DND-41 (cell line): ENCODE results near the gene A2M.

ENCODE experiments used
- ATAC-seq: fragments of 200-7000 bp; cut with Tn5 transposase; 3 replicates; pipeline ENCODE4 v1.9.1; 2021; ENCODE audit warnings: low read depth; ENCODE audit not compliant: insufficient read depth
- DNase-seq: peaks from one replicate; pipeline ENCODE4 v3.0.0-alpha.2; 2020
- H2AFZ ChIP-seq: 2 replicates; pipeline ENCODE4 v1.6.0; 2012; ENCODE audit warnings: low read depth, low read length
- H3K27ac ChIP-seq: 2 replicates; pipeline ENCODE4 v1.5.1; 2012; ENCODE audit warnings: low read length, inconsistent platforms
- H3K27me3 ChIP-seq: fragments of 200-600 bp; sonication (generic); 2 replicates; pipeline ENCODE4 v1.6.0; 2012; ENCODE audit warnings: low read length, mild to moderate bottlenecking, inconsistent platforms; ENCODE audit not compliant: insufficient read depth, poor library complexity
- H3K36me3 ChIP-seq: 2 replicates; pipeline ENCODE4 v1.5.1; 2012; ENCODE audit warnings: low read length, inconsistent platforms; ENCODE audit not compliant: insufficient read depth
- H3K4me1 ChIP-seq: 2 replicates; pipeline ENCODE4 v1.5.1; 2012; ENCODE audit warnings: mild to moderate bottlenecking, low read length; ENCODE audit not compliant: insufficient read depth
- H3K4me2 ChIP-seq: 2 replicates; pipeline ENCODE4 v1.6.0; 2012; ENCODE audit warnings: mild to moderate bottlenecking, moderate library complexity, low read length, inconsistent platforms; ENCODE audit not compliant: insufficient read depth
- H3K4me3 ChIP-seq, 2 experiments: fragments of 200-600 bp in 1 of 2; shearing (Covaris generic) in 1 of 2; 2 replicates each; pipeline ENCODE4 v1.5.1; 2012 to 2016; ENCODE audit warnings: inconsistent platforms in 2 of 2, low read length in 2 of 2, mild to moderate bottlenecking in 2 of 2, low read depth in 1 of 2, moderate library complexity in 1 of 2
- H3K79me2 ChIP-seq: 2 replicates; pipeline ENCODE4 v1.6.0; 2012; ENCODE audit warnings: low read length, inconsistent platforms; ENCODE audit not compliant: insufficient read depth
- H3K9ac ChIP-seq: 2 replicates; pipeline ENCODE4 v1.6.0; 2012; ENCODE audit warnings: low read depth, mild to moderate bottlenecking, inconsistent platforms, low read length, moderate library complexity
- H3K9me3 ChIP-seq: 2 replicates; pipeline ENCODE4 v1.5.1; 2012; ENCODE audit warnings: low read length, moderate library complexity, mild to moderate bottlenecking, inconsistent platforms; ENCODE audit not compliant: insufficient read depth, severe bottlenecking
- H4K20me1 ChIP-seq: 2 replicates; pipeline ENCODE4 v1.6.0; 2012; ENCODE audit warnings: low read length; ENCODE audit not compliant: insufficient read depth
- CTCF ChIP-seq: IDR thresholded peaks from 2 replicates; pipeline ENCODE4 v1.5.1; 2012; ENCODE audit warnings: borderline replicate concordance, low read length, moderate library complexity, mild to moderate bottlenecking; ENCODE audit not compliant: poor library complexity, severe bottlenecking; ENCODE audit errors: extremely low read depth
- EZH2 ChIP-seq: IDR thresholded peaks from 3 replicates; pipeline ENCODE4 v1.6.1; 2012; ENCODE audit warnings: borderline replicate concordance, low read depth, mild to moderate bottlenecking, moderate library complexity, low read length, inconsistent platforms; ENCODE audit not compliant: severe bottlenecking

A2M gene

GRCh38 chr12:9149372-9149771 lies 33.7 kb upstream of the A2M start:
- Histone ChIP-seq H4K20me1 (no peaks in the 10 kb centered on the region), H2AFZ (no peak overlapping the region), H3K9me3 (no peaks in the 10 kb centered on the region), H3K36me3 (no peaks in the 10 kb centered on the region), H3K4me2 (no peak overlapping the region), H3K9ac (no peak overlapping the region), H3K27me3 (peaks cover 8% of the 10 kb centered on the region), H3K4me1 (no peaks in the 10 kb centered on the region), H3K4me3 (no peak overlapping the region), H3K27ac (no peak overlapping the region), H3K79me2 (no peaks in the 10 kb centered on the region)
- ATAC-seq (no peak), DNase-seq (no peak)
- TF ChIP-seq EZH2 (no peak), CTCF (no peak)

GRCh38 chr12:9148926-9149325 lies 33.2 kb upstream of the A2M start:
- Histone ChIP-seq H3K9ac (no peak overlapping the region), H3K4me3 (no peak overlapping the region), H4K20me1 (no peaks in the 10 kb centered on the region), H3K27ac (no peak overlapping the region), H2AFZ (no peak overlapping the region), H3K4me1 (no peaks in the 10 kb centered on the region), H3K36me3 (no peaks in the 10 kb centered on the region), H3K4me2 (no peak overlapping the region), H3K27me3 (peaks cover 6% of the 10 kb centered on the region), H3K9me3 (no peaks in the 10 kb centered on the region), H3K79me2 (no peaks in the 10 kb centered on the region)
- TF ChIP-seq EZH2 (no peak), CTCF (no peak)
- DNase-seq (no peak), ATAC-seq (no peak)

GRCh38 chr12:9147461-9147860 lies 31.7 kb upstream of the A2M start:
- TF ChIP-seq EZH2 (no peak), CTCF (no peak)
- Histone ChIP-seq H3K79me2 (no peaks in the 10 kb centered on the region), H3K36me3 (no peaks in the 10 kb centered on the region), H3K27me3 (peaks cover 6% of the 10 kb centered on the region), H3K4me1 (no peaks in the 10 kb centered on the region), H3K9me3 (no peaks in the 10 kb centered on the region), H2AFZ (no peak overlapping the region), H3K9ac (no peak overlapping the region), H3K4me3 (no peak overlapping the region), H3K27ac (no peak overlapping the region), H4K20me1 (no peaks in the 10 kb centered on the region), H3K4me2 (no peak overlapping the region)
- no peak for DNase-seq
- ATAC-seq = no peak

GRCh38 chr12:9144730-9145106 lies 29.0 kb upstream of the A2M start:
- no peaks in the 10 kb centered on the region for H3K36me3 ChIP-seq
- no peaks in the 10 kb centered on the region for H3K9me3 ChIP-seq
- DNase-seq (no peak), ATAC-seq (no peak)
- H3K79me2 ChIP-seq = no peaks in the 10 kb centered on the region
- no peak for TF ChIP-seq EZH2
- TF ChIP-seq CTCF = no peak
- no peak overlapping the region for H3K27ac ChIP-seq
- H3K4me2 ChIP-seq = no peak overlapping the region
- peaks cover 6% of the 10 kb centered on the region for H3K27me3 ChIP-seq
- no peaks in the 10 kb centered on the region for H4K20me1 ChIP-seq
- H3K4me1 ChIP-seq = no peaks in the 10 kb centered on the region
- H3K9ac ChIP-seq = no peak overlapping the region
- no peak overlapping the region for H3K4me3 ChIP-seq
- H2AFZ ChIP-seq = no peak overlapping the region
